Measurements from ENCODE around the gene ATP6V0A1.
"Not testable (repeated sequence)": the region's sequence is repeated elsewhere in the genome, so short reads cannot be mapped to it uniquely, and the experiment has no call there.

The ATP6V0A1 gene

GRCh38 chr17:42436391-42436790 is 22.3 kb upstream of the ATP6V0A1 start:
- in situ Hi-C loops (cut with HindIII; ENCODE audit: low sequenced_read_pairs), result no loop called here

- in situ Hi-C loops (cut with HindIII; ENCODE audit: low sequenced_read_pairs), result no loop called here
Measured at GRCh38 chr17:42438600-42439567, 19.8 kb upstream of the ATP6V0A1 start.

- in situ Hi-C loops (cut with HindIII; ENCODE audit: low sequenced_read_pairs), result no loop called here
Measured at GRCh38 chr17:42441371-42442195, 17.1 kb upstream of the ATP6V0A1 start.

GRCh38 chr17:42442196-42442565 is 16.5 kb upstream of the ATP6V0A1 start:
- in situ Hi-C loops (cut with HindIII; ENCODE audit: low sequenced_read_pairs), result no loop called here

GRCh38 chr17:42449176-42449575 is 9.5 kb upstream of the ATP6V0A1 start:
- in situ Hi-C loops (cut with HindIII; ENCODE audit: low sequenced_read_pairs), result not testable (repeated sequence)

- in situ Hi-C loops (cut with HindIII; ENCODE audit: low sequenced_read_pairs), result not testable (repeated sequence)
Measured at GRCh38 chr17:42449838-42450237, 8.8 kb upstream of the ATP6V0A1 start.

- in situ Hi-C loops (cut with HindIII; ENCODE audit: low sequenced_read_pairs), result not testable (repeated sequence)
Measured at GRCh38 chr17:42451270-42451669, 7.4 kb upstream of the ATP6V0A1 start.

GRCh38 chr17:42453439-42453838 is 5.2 kb upstream of the ATP6V0A1 start:
- in situ Hi-C loops (cut with HindIII; ENCODE audit: low sequenced_read_pairs), result no loop called here

GRCh38 chr17:42454987-42455386 is 3.7 kb upstream of the ATP6V0A1 start:
- in situ Hi-C loops (cut with HindIII; ENCODE audit: low sequenced_read_pairs), result not testable (repeated sequence)

GRCh38 chr17:42456223-42457106 is 2.2 kb upstream of the ATP6V0A1 start:
- in situ Hi-C loops (cut with HindIII; ENCODE audit: low sequenced_read_pairs), result no loop called here

GRCh38 chr17:42457107-42457792 is 1.4 kb upstream of the ATP6V0A1 start:
- in situ Hi-C loops (cut with HindIII; ENCODE audit: low sequenced_read_pairs), result no loop called here

GRCh38 chr17:42459256-42459800 is 650 bp downstream of the ATP6V0A1 start:
- in situ Hi-C loops (cut with HindIII; ENCODE audit: low sequenced_read_pairs), result no loop called here

GRCh38 chr17:42459801-42460281 is 1.2 kb downstream of the ATP6V0A1 start:
- in situ Hi-C loops (cut with HindIII; ENCODE audit: low sequenced_read_pairs), result no loop called here

- in situ Hi-C loops (cut with HindIII; ENCODE audit: low sequenced_read_pairs), result no loop called here
Measured at GRCh38 chr17:42460371-42460770, 1.7 kb downstream of the ATP6V0A1 start.

GRCh38 chr17:42463976-42464400 is 5.3 kb downstream of the ATP6V0A1 start:
- in situ Hi-C loops (cut with HindIII; ENCODE audit: low sequenced_read_pairs), result no loop called here

GRCh38 chr17:42467889-42468288 is 9.2 kb downstream of the ATP6V0A1 start:
- in situ Hi-C loops (cut with HindIII; ENCODE audit: low sequenced_read_pairs), result no loop called here

- in situ Hi-C loops (cut with HindIII; ENCODE audit: low sequenced_read_pairs), result no loop called here
Measured at GRCh38 chr17:42472709-42473521, 14.2 kb downstream of the ATP6V0A1 start.

GRCh38 chr17:42474276-42474675 is 15.6 kb downstream of the ATP6V0A1 start:
- in situ Hi-C loops (cut with HindIII; ENCODE audit: low sequenced_read_pairs), result no loop called here

GRCh38 chr17:42475121-42475520 is 16.4 kb downstream of the ATP6V0A1 start:
- in situ Hi-C loops (cut with HindIII; ENCODE audit: low sequenced_read_pairs), result no loop called here

Data from DLD1 (cell line).